ENCODE data around the gene HES7. TPM values are rescaled to one million over a fixed set of nuclear protein-coding genes. Genes with fewer than 3 reads are reported as not detected.

HES7 gene
- total and polyA plus RNA-seq, 4 donors: not detected

GRCh38 chr17:8125154-8125946, 1.4 kb upstream of the HES7 start (continued):
- TF ChIP-seq MAX (IDR thresholded peaks at IDR 0.05): peak; percentile 41
- no peak for TF ChIP-seq GABPA (IDR thresholded peaks at IDR 0.05 in 1 of 2, conservative IDR thresholded peaks at IDR 0.05 in 1 of 2)
- TF ChIP-seq EGR1 (IDR thresholded peaks at IDR 0.05; ENCODE audit: low read depth in 2 of 2): no peak
- TF ChIP-seq, protein P1, sequence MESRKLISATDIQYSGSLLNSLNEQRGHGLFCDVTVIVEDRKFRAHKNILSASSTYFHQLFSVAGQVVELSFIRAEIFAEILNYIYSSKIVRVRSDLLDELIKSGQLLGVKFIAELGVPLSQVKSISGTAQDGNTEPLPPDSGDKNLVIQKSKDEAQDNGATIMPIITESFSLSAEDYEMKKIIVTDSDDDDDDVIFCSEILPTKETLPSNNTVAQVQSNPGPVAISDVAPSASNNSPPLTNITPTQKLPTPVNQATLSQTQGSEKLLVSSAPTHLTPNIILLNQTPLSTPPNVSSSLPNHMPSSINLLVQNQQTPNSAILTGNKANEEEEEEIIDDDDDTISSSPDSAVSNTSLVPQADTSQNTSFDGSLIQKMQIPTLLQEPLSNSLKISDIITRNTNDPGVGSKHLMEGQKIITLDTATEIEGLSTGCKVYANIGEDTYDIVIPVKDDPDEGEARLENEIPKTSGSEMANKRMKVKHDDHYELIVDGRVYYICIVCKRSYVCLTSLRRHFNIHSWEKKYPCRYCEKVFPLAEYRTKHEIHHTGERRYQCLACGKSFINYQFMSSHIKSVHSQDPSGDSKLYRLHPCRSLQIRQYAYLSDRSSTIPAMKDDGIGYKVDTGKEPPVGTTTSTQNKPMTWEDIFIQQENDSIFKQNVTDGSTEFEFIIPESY (IDR thresholded peaks at IDR 0.05): peak; percentile 16
- TF ChIP-seq RAD21 (IDR thresholded peaks at IDR 0.05): no peak
- no peak for TF ChIP-seq JUND (IDR thresholded peaks at IDR 0.05)

DNA sequence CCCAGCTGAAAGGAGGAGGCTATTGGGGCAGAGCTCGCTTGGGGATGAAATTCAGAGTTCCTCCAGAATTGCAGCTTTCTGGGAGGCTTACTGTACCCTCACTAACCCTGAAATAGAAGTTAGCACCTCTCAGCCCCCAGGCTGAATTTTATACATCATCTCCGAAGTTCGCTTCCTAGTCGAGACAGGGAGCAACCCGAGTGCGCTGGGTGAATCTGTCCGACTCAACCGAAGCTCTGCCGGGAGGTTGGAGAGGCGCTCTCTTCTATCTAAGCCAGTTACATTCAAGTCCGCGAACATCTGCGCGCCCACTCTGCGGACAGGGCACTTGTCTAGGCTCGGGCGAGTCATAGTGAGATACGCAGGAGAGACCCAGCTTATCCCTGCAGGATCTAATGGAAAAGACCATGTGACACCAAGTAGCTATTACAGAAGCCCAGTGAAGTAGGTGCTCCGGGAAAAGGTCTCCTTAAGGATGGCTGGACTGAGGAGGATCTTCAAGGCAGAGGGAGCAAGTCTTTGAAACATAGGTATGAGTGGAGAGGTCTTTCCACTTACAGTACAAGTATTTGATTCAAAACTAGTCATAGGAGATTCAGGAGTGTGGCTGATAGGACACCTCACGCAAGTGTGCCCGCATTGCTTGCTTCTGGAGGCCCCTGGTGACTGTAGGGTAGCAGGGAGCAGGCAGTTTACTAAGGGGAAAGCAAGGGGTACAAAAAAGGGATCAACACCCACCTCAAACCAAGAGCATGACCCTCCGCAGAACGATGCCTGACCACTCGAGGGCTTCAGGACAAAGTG, 646 bp upstream of the HES7 start:
- peaks cover 5 to 16% (median 7%) of the 10 kb centered on the region in 4 donors for H3K27me3 ChIP-seq (ENCODE audit: control insufficient read depth in 4 of 4, insufficient read depth in 4 of 4, low read length in 3 of 4)
- no peak overlapping the region for H3K9ac ChIP-seq (ENCODE audit: low read depth in 1 of 2, low read length in 2 of 2)
- TF ChIP-seq EGR1 (IDR thresholded peaks at IDR 0.05; ENCODE audit: low read depth in 2 of 2) (no peak), NR2F2 (IDR thresholded peaks at IDR 0.05) (no peak), JUND (IDR thresholded peaks at IDR 0.05) (no peak), SP1 (IDR thresholded peaks at IDR 0.05) (no peak), HNF4A (conservative IDR thresholded peaks at IDR 0.05) (no peak), GABPA (IDR thresholded peaks at IDR 0.05 in 1 of 2, conservative IDR thresholded peaks at IDR 0.05 in 1 of 2) (no peak), HNF4G (IDR thresholded peaks at IDR 0.05) (no peak), RAD21 (IDR thresholded peaks at IDR 0.05) (no peak), RXRA (IDR thresholded peaks at IDR 0.05) (no peak)
- TF ChIP-seq, protein P2, sequence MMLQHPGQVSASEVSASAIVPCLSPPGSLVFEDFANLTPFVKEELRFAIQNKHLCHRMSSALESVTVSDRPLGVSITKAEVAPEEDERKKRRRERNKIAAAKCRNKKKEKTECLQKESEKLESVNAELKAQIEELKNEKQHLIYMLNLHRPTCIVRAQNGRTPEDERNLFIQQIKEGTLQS (IDR thresholded peaks at IDR 0.05): no peak
- TF ChIP-seq, protein P1 (IDR thresholded peaks at IDR 0.05): no peak
- no peak overlapping the region for H3K27ac ChIP-seq (ENCODE audit: low read depth in 1 of 2, low read length in 2 of 2)
- 5% methylated on average over 24 of the region's 24 CpGs for WGBS
- H3K4me1 ChIP-seq (ENCODE audit: control insufficient read depth in 4 of 4, insufficient read depth in 4 of 4, low read length in 3 of 4): peaks cover 26 to 69% (median 57%) of the 10 kb centered on the region in 4 donors
- H3K9me3 ChIP-seq (ENCODE audit: control insufficient read depth in 4 of 4, low read length in 3 of 4): no peaks in the 10 kb centered on the region
- DNase-seq (ENCODE audit: low spot score): no peak
- H3K36me3 ChIP-seq (ENCODE audit: control insufficient read depth in 4 of 4, insufficient read depth in 3 of 4, low read depth in 1 of 4, low read length in 3 of 4): no peaks in the 10 kb centered on the region
- peak overlapping the region in 1 of 3 donors; percentile 40 for H3K4me3 ChIP-seq (ENCODE audit: low read depth in 1 of 3, low read length in 3 of 3)
